ENCODE data around the gene MAP3K9.
A peak's percentile ranks its signal among the peaks of the same experiment; 100 is the strongest.

MAP3K9 gene

GRCh38 chr14:70845601-70846000, 36.3 kb upstream of the MAP3K9 start:
- H3K4me3 ChIP-seq (ENCODE audit: low read depth, low read length) = no peak overlapping the region
- TF ChIP-seq CTCF (conservative IDR thresholded peaks at IDR 0.05; ENCODE audit: low read depth, low read length) = no peak
- no peak for DNase-seq (ENCODE audit: low read depth)

GRCh38 chr14:70842851-70843462, 33.6 kb upstream of the MAP3K9 start:
- no peak for TF ChIP-seq CTCF (conservative IDR thresholded peaks at IDR 0.05; ENCODE audit: low read depth, low read length)
- no peak overlapping the region for H3K4me3 ChIP-seq (ENCODE audit: low read depth, low read length)
- DNase-seq (ENCODE audit: low read depth) = no peak

GRCh38 chr14:70838076-70838475, 28.8 kb upstream of the MAP3K9 start:
- no peak for DNase-seq (ENCODE audit: low read depth)
- no peak for TF ChIP-seq CTCF (conservative IDR thresholded peaks at IDR 0.05; ENCODE audit: low read depth, low read length)
- H3K4me3 ChIP-seq (ENCODE audit: low read depth, low read length) = no peak overlapping the region

- H3K4me3 ChIP-seq (ENCODE audit: low read depth, low read length) = no peak overlapping the region
- TF ChIP-seq CTCF (conservative IDR thresholded peaks at IDR 0.05; ENCODE audit: low read depth, low read length) = no peak
- DNase-seq (ENCODE audit: low read depth) = no peak
Observed at GRCh38 chr14:70836946-70837345, 27.6 kb upstream of the MAP3K9 start.

GRCh38 chr14:70833884-70834283, 24.6 kb upstream of the MAP3K9 start:
- H3K4me3 ChIP-seq (ENCODE audit: low read depth, low read length) = no peak overlapping the region
- no peak for TF ChIP-seq CTCF (conservative IDR thresholded peaks at IDR 0.05; ENCODE audit: low read depth, low read length)
- DNase-seq (ENCODE audit: low read depth) = no peak

GRCh38 chr14:70832561-70833305, 23.4 kb upstream of the MAP3K9 start:
- DNase-seq (ENCODE audit: low read depth) = peak; percentile 26
- TF ChIP-seq CTCF (conservative IDR thresholded peaks at IDR 0.05; ENCODE audit: low read depth, low read length) = no peak
- H3K4me3 ChIP-seq (ENCODE audit: low read depth, low read length) = no peak overlapping the region

Measured in choroid plexus epithelial cell (primary cell).